ENCODE measurements around the gene HSD3B1. TPM values are rescaled to one million over a fixed set of nuclear protein-coding genes. Genes with fewer than 3 reads are reported as not detected.

Gene HSD3B1
- total RNA-seq, 3 donors from 2014 or later = not detected

GRCh38 chr1:119532324-119532910 lies 25.4 kb downstream of the HSD3B1 start:
- intact Hi-C loops (cut with DNase I; ENCODE audit: low total_unique reads) = no loop called here
- TF ChIP-seq POLR2A (IDR thresholded peaks at IDR 0.05) (no peak), CTCF (IDR thresholded peaks at IDR 0.05) (no peak), POLR2AphosphoS5 (IDR thresholded peaks at IDR 0.05) (no peak)

DNA sequence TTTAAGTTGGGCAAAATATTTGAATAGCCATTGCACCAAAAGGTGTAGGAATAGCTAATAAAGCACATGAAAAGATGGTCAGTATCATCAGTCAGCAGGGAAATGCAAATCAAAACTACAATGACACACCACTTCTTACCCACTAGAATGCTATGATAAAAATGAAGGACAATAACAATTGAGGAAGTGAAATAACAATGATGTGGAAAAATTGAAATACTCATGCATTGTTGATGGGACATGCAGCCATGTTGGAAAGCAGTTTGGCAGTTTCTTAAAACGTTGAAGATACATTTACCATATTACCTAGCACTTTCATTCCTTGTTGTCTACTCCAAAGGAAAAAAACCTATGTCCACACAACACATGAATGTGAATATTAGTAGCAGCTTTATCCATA lies 28.4 kb downstream of the HSD3B1 start:
- intact Hi-C loops (cut with DNase I; ENCODE audit: low total_unique reads) = no loop called here
- H3K36me3 ChIP-seq = no peaks in the 10 kb centered on the region
- no peaks in the 10 kb centered on the region for H3K4me1 ChIP-seq
- H3K27me3 ChIP-seq = no peaks in the 10 kb centered on the region
- DNase-seq (ENCODE audit: low spot score in 2 of 2) = no peak
- H3K4me3 ChIP-seq = no peak overlapping the region
- no peaks in the 10 kb centered on the region for H3K9me3 ChIP-seq
- TF ChIP-seq CTCF (IDR thresholded peaks at IDR 0.05) (no peak), POLR2AphosphoS5 (IDR thresholded peaks at IDR 0.05) (no peak), POLR2A (IDR thresholded peaks at IDR 0.05) (no peak)
- H3K27ac ChIP-seq = no peak overlapping the region

More at GRCh38 chr1:119532324-119532910, 25.4 kb downstream of the HSD3B1 start:
- H3K27me3 ChIP-seq = no peaks in the 10 kb centered on the region
- no peaks in the 10 kb centered on the region for H3K4me1 ChIP-seq
- DNase-seq (ENCODE audit: low spot score in 2 of 2) = no peak
- H3K27ac ChIP-seq = no peak overlapping the region
- no peak overlapping the region for H3K4me3 ChIP-seq
- H3K9me3 ChIP-seq = no peaks in the 10 kb centered on the region
- H3K36me3 ChIP-seq = no peaks in the 10 kb centered on the region

- TF ChIP-seq POLR2AphosphoS5 (IDR thresholded peaks at IDR 0.05) (no peak), POLR2A (IDR thresholded peaks at IDR 0.05) (no peak), CTCF (IDR thresholded peaks at IDR 0.05) (no peak)
- H3K4me3 ChIP-seq = no peak overlapping the region
- H3K27me3 ChIP-seq = no peaks in the 10 kb centered on the region
- intact Hi-C loops (cut with DNase I; ENCODE audit: low total_unique reads) = no loop called here
- no peak for DNase-seq (ENCODE audit: low spot score in 2 of 2)
- no peaks in the 10 kb centered on the region for H3K4me1 ChIP-seq
- no peak overlapping the region for H3K27ac ChIP-seq
- H3K36me3 ChIP-seq = no peaks in the 10 kb centered on the region
- no peaks in the 10 kb centered on the region for H3K9me3 ChIP-seq
These were observed 31.0 kb downstream of the HSD3B1 start for GRCh38 chr1:119537966-119538365.

DNA sequence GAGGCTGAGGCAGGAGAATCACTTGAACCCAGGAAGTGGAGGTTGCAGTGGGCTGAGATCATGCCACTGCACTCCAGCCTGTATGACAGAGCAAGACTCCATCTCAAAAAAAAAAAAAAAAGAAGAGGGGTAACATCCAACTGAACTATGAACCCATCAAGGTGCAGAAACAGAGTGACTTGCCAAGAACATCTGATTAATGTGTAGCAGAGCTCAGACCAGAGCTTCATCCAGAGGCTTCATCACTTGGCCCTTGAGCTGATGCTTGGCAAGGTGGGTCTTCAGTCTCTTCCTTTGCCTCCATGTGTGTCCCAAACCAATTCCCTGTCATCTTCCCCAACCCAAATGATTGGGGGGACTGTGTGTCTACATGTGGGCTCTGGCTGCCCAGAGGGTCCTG lies 32.6 kb downstream of the HSD3B1 start:
- no peak for DNase-seq (ENCODE audit: low spot score in 2 of 2)
- no peaks in the 10 kb centered on the region for H3K27me3 ChIP-seq
- H3K4me1 ChIP-seq = no peaks in the 10 kb centered on the region
- no peak overlapping the region for H3K27ac ChIP-seq
- intact Hi-C loops (cut with DNase I; ENCODE audit: low total_unique reads) = loop anchor here (1.0 kb wide), 1 partner anchor 15 kb away; no protein-coding TSS in a partner anchor
- H3K36me3 ChIP-seq = no peaks in the 10 kb centered on the region
- TF ChIP-seq POLR2A (IDR thresholded peaks at IDR 0.05) (no peak), CTCF (IDR thresholded peaks at IDR 0.05) (no peak), POLR2AphosphoS5 (IDR thresholded peaks at IDR 0.05) (no peak)
- H3K4me3 ChIP-seq = no peak overlapping the region
- H3K9me3 ChIP-seq = no peaks in the 10 kb centered on the region

- DNase-seq (ENCODE audit: low spot score in 2 of 2) = no peak
- intact Hi-C loops (cut with DNase I; ENCODE audit: low total_unique reads) = no loop called here
- Histone ChIP-seq H3K4me3 (no peak overlapping the region), H3K9me3 (no peaks in the 10 kb centered on the region), H3K36me3 (no peaks in the 10 kb centered on the region), H3K4me1 (no peaks in the 10 kb centered on the region), H3K27ac (no peak overlapping the region), H3K27me3 (no peaks in the 10 kb centered on the region)
- no peak for TF ChIP-seq CTCF (IDR thresholded peaks at IDR 0.05)
- TF ChIP-seq POLR2A (IDR thresholded peaks at IDR 0.05) = no peak
- TF ChIP-seq POLR2AphosphoS5 (IDR thresholded peaks at IDR 0.05) = no peak
These were observed 34.4 kb downstream of the HSD3B1 start for GRCh38 chr1:119541389-119541788.

All from breast epithelium (tissue), 4 donors.